ENCODE measurements around the gene FMR1.

GRCh38 chrX:147978931-147979330, 67.2 kb downstream of the FMR1 start:
- TF ChIP-seq CTCF (IDR thresholded peaks at IDR 0.05) (no peak), EP300 (IDR thresholded peaks at IDR 0.05) (no peak), POLR2A (IDR thresholded peaks at IDR 0.05) (no peak), POLR2AphosphoS5 (IDR thresholded peaks at IDR 0.05) (no peak)

Measured in suprapubic skin (tissue), 4 donors.